Nasal cavity respiratory epithelium epithelial cell of viscerocranial mucosa (primary cell): ENCODE results near the gene CUL5. TPM values are rescaled to one million over a fixed set of nuclear protein-coding genes. Genes with fewer than 3 reads are reported as not detected.

Experiments
- total RNA-seq: library from RNA; depleted of rRNA; stranded (reverse); fragments of >200 nt; gene quantifications from 2 replicates; pipeline ENCODE4 v1.2.3, GENCODE V29; 2014

Gene CUL5
- 40.9 and 41.0 TPM in 2 replicates for total RNA-seq

DNA sequence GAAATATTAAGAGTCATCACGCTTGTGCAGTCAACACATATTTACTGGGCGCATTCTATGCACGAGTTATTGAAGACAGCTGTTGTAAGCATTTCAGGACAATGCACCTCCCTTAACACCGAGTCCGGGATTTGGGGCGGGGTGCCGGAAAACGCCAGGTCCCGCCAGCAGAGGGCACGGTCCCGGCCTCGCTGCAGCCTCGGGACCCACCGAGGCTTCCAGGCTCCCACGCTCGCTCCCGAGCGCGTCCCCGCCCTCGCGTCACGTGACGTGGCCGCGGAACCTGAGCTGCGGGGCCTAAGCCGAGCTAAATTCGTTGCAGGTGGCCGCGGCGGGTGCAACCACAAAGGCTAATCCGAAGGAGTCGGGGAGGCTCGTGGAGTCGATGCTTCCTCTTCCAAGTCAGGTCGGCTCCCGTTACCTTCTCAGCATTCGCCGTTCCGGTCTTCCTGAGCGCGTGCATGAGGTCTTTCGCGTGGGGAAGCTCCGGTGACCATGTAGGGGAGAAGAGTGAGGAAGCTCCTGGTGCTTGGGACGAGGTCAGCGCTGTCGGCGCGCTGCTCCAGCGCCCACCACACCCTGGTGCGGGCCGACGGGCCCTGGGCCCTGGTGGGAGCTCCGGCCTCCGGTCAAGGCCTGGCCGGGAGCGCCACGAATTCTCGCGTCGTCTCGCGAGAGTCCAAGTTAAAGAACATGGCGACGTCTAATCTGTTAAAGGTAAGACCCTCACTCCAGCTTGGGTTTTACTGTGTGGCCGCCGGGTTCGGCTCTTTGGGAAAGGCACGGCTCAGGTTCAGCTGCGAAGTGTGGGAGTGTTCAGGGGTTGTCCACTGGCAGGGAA, at the start of gene CUL5:
Gene CUL5 (plus strand): TSS at position 243 of the 841 bp plus-strand sequence. CDS start 451 bp downstream, at position 694.

DNA sequence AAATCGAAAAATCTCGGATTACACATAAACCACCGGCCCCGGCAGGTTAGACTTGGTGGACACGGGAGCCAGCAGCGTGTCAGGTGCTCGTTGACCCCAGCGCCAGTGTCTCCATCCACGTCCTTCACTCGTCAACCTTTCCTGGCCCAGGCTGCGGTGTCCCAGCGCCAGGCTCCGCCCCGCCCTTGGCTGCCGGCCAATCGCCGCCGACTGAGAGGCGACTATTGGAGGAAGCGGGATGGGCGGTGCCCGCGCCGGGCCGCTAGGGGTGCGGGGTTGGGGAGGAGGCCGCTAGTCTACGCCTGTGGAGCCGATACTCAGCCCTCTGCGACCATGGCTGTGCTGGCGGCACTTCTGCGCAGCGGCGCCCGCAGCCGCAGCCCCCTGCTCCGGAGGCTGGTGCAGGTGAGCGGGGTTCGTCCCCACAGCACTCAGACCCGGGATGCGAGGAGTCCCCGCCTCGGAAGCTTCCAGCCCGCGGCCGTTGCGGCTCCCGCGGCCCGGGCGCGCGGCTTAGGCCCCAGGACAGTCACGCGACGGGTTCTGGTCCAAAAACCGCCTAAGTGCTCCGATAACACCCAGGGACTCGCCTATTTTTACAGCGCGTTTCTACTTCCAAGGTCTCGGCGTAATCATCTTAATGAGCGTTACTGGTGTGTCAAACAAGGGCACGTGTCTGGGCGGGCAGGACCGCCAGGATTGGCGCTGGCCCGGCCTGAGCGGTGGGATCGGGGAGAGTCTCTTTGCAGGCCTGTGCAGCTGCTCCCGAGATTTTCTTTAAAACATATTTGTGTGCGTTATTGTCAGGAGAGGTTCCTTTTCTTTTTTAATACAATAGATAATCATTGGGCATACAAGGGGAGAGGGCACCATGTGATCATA, 112.8 kb downstream of the CUL5 start, which contains the start of gene ACAT1:
Gene ACAT1 (plus strand): TSS at position 294 of the 882 bp plus-strand sequence. CDS start 40 bp downstream, at position 334.

Other genes with a start within 250 kb of the CUL5 start
- gene SLC35F2, start 150.1 kb upstream of the CUL5 start, total RNA-seq: 40.7 and 56.0 TPM in 2 replicates
- not detected in 2 replicates for gene RAB39A, start 80.5 kb upstream of the CUL5 start, total RNA-seq
- gene ACAT1, start 112.7 kb downstream of the CUL5 start, total RNA-seq: 20.2 and 42.0 TPM in 2 replicates
- gene NPAT, start 213.7 kb downstream of the CUL5 start, total RNA-seq: 9.6 and 14.0 TPM in 2 replicates
- gene ATM, start 214.2 kb downstream of the CUL5 start, total RNA-seq: 58.1 and 87.6 TPM in 2 replicates